ENCODE results near the gene ALK. TPM values are rescaled to one million over a fixed set of nuclear protein-coding genes. Genes with fewer than 3 reads are reported as not detected.

Gene ALK
- total RNA-seq, 4 donors from 2014 or later, result 0.06 to 4.1 TPM; not detected in 2

DNA sequence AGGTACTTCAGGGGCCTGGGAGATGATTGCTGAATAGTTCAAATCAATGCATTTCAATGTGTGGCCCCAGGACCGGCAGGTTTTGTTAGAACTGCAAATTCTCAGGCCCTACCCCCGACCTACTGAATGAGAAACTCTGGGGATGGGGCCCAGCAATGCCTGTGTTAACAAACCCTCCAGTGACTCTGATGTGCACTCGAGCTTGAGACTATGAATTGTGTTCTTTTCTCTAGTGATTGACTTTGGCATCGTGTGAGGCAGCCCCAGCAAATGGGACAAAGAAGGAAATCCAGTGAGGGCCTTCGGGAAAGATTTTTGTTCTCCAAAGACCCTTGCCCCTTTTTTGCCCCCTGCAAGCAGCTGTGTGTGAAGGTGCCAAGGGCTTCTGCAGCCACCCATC lies 22.4 kb downstream of the ALK start:
- no peak overlapping the region for H3K27ac ChIP-seq
- no peaks in the 10 kb centered on the region for H3K27me3 ChIP-seq
- intact Hi-C loops (cut with DNase I; ENCODE audit: low total_unique reads), result no loop called here
- no peaks in the 10 kb centered on the region for H3K9me3 ChIP-seq
- no peaks in the 10 kb centered on the region for H3K4me1 ChIP-seq
- TF ChIP-seq, protein P1, sequence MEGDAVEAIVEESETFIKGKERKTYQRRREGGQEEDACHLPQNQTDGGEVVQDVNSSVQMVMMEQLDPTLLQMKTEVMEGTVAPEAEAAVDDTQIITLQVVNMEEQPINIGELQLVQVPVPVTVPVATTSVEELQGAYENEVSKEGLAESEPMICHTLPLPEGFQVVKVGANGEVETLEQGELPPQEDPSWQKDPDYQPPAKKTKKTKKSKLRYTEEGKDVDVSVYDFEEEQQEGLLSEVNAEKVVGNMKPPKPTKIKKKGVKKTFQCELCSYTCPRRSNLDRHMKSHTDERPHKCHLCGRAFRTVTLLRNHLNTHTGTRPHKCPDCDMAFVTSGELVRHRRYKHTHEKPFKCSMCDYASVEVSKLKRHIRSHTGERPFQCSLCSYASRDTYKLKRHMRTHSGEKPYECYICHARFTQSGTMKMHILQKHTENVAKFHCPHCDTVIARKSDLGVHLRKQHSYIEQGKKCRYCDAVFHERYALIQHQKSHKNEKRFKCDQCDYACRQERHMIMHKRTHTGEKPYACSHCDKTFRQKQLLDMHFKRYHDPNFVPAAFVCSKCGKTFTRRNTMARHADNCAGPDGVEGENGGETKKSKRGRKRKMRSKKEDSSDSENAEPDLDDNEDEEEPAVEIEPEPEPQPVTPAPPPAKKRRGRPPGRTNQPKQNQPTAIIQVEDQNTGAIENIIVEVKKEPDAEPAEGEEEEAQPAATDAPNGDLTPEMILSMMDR (IDR thresholded peaks at IDR 0.05), result no peak
- no peak for TF ChIP-seq POLR2A (IDR thresholded peaks at IDR 0.05)
- no peak overlapping the region for H3K4me3 ChIP-seq
- no peaks in the 10 kb centered on the region for H3K36me3 ChIP-seq
- no peak for DNase-seq

DNA sequence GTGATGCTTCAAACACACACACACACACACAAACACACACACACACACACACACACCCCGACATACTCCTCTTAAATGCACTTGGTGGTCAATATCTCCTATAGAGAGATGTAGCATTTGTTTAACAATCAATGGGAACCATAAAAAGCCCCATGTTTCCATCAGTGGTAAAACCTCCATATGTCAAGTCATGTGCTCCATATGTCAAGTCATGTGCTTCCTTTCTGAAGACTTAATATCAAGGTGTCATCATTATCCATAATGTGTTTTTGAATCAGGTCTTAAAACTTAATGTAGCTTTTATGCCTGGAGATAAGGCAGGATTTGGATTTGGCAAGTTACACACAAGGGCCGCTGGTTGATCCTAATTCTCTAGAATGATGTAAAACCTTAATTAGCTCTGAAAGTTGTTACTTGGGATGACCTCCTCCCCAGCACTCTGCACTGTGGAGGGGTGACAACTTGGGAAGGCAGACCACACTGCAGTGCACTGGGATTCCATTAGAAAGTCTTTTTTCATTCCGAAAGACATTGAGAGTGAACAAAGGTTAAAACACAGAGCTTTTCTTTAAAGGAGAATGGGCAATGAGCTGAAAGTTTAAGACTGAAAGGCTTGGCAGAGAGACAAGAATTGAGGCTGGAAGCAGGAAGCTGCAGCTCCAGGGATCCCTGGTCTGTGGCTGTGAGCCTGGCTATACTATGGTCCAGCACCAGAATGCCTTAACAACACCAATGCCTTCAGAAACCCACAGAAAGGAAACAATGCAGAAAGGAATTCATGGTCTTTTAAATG lies 26.4 kb downstream of the ALK start:
- Histone ChIP-seq H3K27me3 (no peaks in the 10 kb centered on the region), H3K4me3 (no peak overlapping the region), H3K4me1 (no peaks in the 10 kb centered on the region), H3K9me3 (no peaks in the 10 kb centered on the region), H3K36me3 (no peaks in the 10 kb centered on the region), H3K27ac (no peak overlapping the region)
- DNase-seq, result no peak
- intact Hi-C loops (cut with DNase I; ENCODE audit: low total_unique reads), result no loop called here
- no peak for TF ChIP-seq POLR2A (IDR thresholded peaks at IDR 0.05)
- TF ChIP-seq, protein P1 (IDR thresholded peaks at IDR 0.05), result no peak

DNA sequence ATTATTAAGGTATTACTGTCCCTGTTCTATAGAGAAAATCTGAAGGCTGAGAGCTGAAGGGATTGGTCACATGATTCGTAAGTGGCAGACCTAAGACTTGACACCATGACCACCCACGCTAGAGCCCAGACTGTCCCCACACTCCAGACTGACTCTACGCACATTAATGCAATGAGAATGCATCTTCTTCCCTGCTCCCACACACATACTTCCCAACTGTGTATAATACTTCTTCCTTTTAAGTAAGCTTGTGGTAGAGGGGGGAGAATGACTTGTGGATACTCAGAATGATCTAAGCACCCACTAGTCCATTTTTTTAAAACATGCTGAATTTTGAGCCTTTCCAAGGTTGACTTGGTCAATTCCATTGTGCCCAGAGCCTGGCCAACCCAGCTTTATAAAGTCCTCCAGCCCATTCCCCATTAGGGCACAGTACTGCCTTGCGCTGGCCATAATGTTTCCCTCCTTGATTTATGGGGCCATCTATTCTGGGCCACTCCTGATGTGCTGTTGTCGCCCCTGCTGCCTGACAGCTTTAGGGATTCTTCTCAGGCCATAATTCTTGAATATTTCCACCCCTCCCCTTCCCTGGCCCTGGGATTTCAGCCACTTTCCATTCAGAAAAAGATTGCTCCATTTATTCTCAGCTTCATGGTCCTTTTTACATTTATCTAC lies 28.7 kb downstream of the ALK start:
- H3K9me3 ChIP-seq, result no peaks in the 10 kb centered on the region
- H3K36me3 ChIP-seq, result no peaks in the 10 kb centered on the region
- DNase-seq, result no peak
- H3K4me3 ChIP-seq, result no peak overlapping the region
- intact Hi-C loops (cut with DNase I; ENCODE audit: low total_unique reads), result no loop called here
- no peaks in the 10 kb centered on the region for H3K27me3 ChIP-seq
- H3K4me1 ChIP-seq, result no peaks in the 10 kb centered on the region
- TF ChIP-seq, protein P1 (IDR thresholded peaks at IDR 0.05), result no peak
- no peak for TF ChIP-seq POLR2A (IDR thresholded peaks at IDR 0.05)
- no peak overlapping the region for H3K27ac ChIP-seq

DNA sequence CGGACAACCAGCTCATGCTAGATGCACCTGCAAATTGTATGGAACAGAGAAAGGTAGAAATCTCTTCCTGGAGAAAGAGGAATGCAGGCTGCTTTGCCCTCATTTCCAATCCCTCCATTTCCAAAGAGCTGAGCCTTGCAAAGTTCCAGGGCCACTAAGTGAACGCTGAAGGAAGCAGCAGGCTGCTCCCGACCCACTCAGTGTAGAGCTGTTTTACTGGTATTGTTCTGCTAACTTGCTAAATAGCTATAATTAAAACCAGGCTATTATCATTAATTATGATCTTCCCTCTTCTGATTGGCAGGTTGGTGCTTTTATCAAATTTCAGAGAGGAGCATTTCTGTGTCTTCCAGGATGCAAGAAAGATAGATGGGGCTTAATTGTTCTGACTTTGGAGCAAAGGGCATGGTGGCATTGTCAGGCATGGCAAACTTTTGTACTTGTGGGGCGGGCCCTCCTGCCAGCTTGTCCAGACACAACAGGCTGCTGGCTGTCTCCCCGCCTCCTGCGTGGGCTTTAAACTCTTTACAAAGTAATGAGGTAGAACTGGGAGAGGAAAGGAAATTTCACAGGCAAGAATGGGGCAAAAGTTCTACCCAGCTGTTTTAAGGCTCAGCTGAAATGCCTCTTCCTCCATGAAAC lies 40.2 kb downstream of the ALK start:
- H3K4me1 ChIP-seq, result no peaks in the 10 kb centered on the region
- intact Hi-C loops (cut with DNase I; ENCODE audit: low total_unique reads), result no loop called here
- DNase-seq, result no peak
- TF ChIP-seq POLR2A (IDR thresholded peaks at IDR 0.05), result no peak
- TF ChIP-seq, protein P1 (IDR thresholded peaks at IDR 0.05), result no peak
- no peaks in the 10 kb centered on the region for H3K36me3 ChIP-seq
- H3K9me3 ChIP-seq, result no peaks in the 10 kb centered on the region
- H3K27ac ChIP-seq, result no peak overlapping the region
- no peak overlapping the region for H3K4me3 ChIP-seq
- no peaks in the 10 kb centered on the region for H3K27me3 ChIP-seq

DNA sequence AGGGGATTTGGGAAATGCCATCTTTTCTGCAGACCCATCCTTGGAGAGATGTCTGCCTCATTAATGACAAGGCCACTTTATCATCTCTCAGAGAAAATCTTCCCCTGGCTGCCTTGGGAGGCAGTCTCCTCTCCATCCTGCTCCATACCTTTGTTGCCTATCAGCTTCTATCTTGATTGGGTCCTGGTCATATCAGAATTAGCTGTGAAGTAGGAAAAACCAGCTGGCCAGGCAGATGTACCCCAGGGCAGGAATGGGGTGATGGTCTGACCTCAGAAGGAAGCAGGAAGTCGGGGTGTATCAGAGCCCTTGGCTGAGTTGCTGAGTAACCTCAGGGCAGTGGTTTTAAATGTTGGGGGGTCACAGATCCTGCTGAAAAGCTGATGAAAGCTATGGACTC lies 41.3 kb downstream of the ALK start:
- no peak for DNase-seq
- H3K9me3 ChIP-seq, result no peaks in the 10 kb centered on the region
- intact Hi-C loops (cut with DNase I; ENCODE audit: low total_unique reads), result no loop called here
- no peaks in the 10 kb centered on the region for H3K4me1 ChIP-seq
- TF ChIP-seq POLR2A (IDR thresholded peaks at IDR 0.05), result no peak
- TF ChIP-seq, protein P1 (IDR thresholded peaks at IDR 0.05), result no peak
- no peak overlapping the region for H3K27ac ChIP-seq
- H3K27me3 ChIP-seq, result no peaks in the 10 kb centered on the region
- no peaks in the 10 kb centered on the region for H3K36me3 ChIP-seq
- no peak overlapping the region for H3K4me3 ChIP-seq
